GM23248 (cell line): ENCODE results near the gene TOX2.

Experiments
- EZH2 ChIP-seq: fragments of 200-600 bp; sonication (generic); IDR thresholded peaks from 2 replicates; pipeline ENCODE4 v1.6.1; 2018; ENCODE audit warnings: antibody characterized with exemption, mild to moderate bottlenecking; ENCODE audit not compliant: insufficient read depth, poor library complexity, severe bottlenecking
- EZH2phosphoT487 ChIP-seq: fragments of 200-600 bp; sonication (generic); IDR thresholded peaks from 2 replicates; pipeline ENCODE4 v1.6.1; 2018; ENCODE audit warnings: antibody characterized with exemption, moderate library complexity, mild to moderate bottlenecking, low read depth; ENCODE audit not compliant: insufficient read depth

DNA sequence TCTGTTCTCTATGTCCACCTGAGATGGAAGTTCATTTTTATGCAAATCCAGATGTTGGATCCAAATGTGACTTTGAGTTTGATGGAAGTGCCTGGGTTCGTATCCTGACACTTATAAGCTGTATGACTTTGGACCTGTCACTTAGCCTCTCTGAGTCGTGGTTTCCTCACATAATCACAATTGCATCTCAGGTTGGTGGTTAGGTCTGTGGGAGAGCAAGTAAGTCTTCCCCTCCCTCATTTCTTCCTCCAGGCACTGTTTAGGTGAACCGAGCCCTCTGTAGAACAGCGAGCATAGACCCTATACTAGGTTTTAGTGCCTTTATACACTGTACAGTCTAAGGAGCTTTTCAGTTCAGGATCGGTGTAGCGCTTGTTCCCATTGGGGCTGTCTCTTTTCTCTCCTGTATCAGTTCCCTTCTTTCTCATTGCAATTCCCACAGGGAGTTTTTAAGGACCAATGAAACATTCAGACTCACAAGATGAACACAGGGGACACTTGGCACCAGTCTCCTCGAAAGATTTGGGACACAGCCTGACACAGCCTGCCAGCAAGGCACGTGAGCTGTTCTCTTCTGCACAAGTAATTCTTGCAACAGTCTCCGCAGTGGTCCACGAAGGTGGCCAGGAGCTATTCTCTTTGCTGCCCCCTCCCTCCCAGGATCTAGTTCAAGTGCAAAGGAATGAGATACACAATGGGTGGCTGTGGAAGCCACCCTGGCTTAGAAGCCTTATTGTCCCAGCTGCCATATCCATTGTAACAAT is 11.8 kb downstream of the TOX2 start:
- TF ChIP-seq EZH2 (no peak), EZH2phosphoT487 (no peak)
